GM23338 (cell line): ENCODE results near the gene ADCY5. TPM values are rescaled to one million over a fixed set of nuclear protein-coding genes. Genes with fewer than 3 reads are reported as not detected.

ENCODE experiments used
- ATAC-seq: fragments of 200-7000 bp; cut with Tn5 transposase; 3 replicates; pipeline ENCODE4 v1.9.1; 2020
- DNase-seq: peaks from one replicate; pipeline ENCODE4 v3.0.0-alpha.2; 2015; ENCODE audit warnings: low spot score
- H2AFZ ChIP-seq: fragments of 200-600 bp; sonication (generic); 2 replicates; pipeline ENCODE4 v1.8.0; 2016; ENCODE audit warnings: antibody characterized with exemption, mild to moderate bottlenecking, moderate library complexity
- H3F3A ChIP-seq: fragments of 200-600 bp; sonication (generic); replicated peaks from 2 replicates; pipeline ENCODE4 v1.8.0; 2017; ENCODE audit warnings: antibody characterized with exemption, mixed run types, low read depth
- H3K27ac ChIP-seq: fragments of 200-600 bp; sonication (generic); 2 replicates; pipeline ENCODE4 v1.6.1; 2016; ENCODE audit warnings: low read depth
- H3K27me3 ChIP-seq: fragments of 200-600 bp; sonication (generic); 2 replicates; pipeline ENCODE4 v1.8.0; 2016; ENCODE audit warnings: mild to moderate bottlenecking, mixed run types, moderate library complexity; ENCODE audit not compliant: insufficient read depth
- H3K36me3 ChIP-seq: fragments of 200-600 bp; sonication (generic); 2 replicates; pipeline ENCODE4 v1.8.0; 2016; ENCODE audit warnings: mild to moderate bottlenecking; ENCODE audit not compliant: insufficient read depth
- H3K4me1 ChIP-seq: fragments of 200-600 bp; sonication (generic); 2 replicates; pipeline ENCODE4 v1.8.0; 2016; ENCODE audit warnings: mild to moderate bottlenecking, moderate library complexity; ENCODE audit not compliant: insufficient read depth
- H3K4me2 ChIP-seq: fragments of 200-600 bp; sonication (generic); 2 replicates; pipeline ENCODE4 v1.7.1; 2017; ENCODE audit warnings: mixed run types
- H3K4me3 ChIP-seq: fragments of 200-600 bp; sonication (generic); 2 replicates; pipeline ENCODE4 v1.6.1; 2016; ENCODE audit warnings: mixed run types
- H3K79me2 ChIP-seq: fragments of 200-600 bp; sonication (generic); replicated peaks from 2 replicates; pipeline ENCODE4 v1.8.0; 2017; ENCODE audit warnings: mild to moderate bottlenecking; ENCODE audit not compliant: insufficient read depth
- H3K9me2 ChIP-seq: fragments of 200-600 bp; sonication (generic); 2 replicates; pipeline ENCODE4 v1.8.0; 2017; ENCODE audit not compliant: insufficient read depth
- H4K20me1 ChIP-seq: fragments of 200-600 bp; sonication (generic); replicated peaks from 2 replicates; pipeline ENCODE4 v1.8.0; 2017; ENCODE audit warnings: mild to moderate bottlenecking; ENCODE audit not compliant: insufficient read depth
- H3K27ac Mint-ChIP-seq: 2 replicates; pipeline ENCODE4 v1.8.0; 2020; ENCODE audit warnings: inconsistent platforms, mild to moderate bottlenecking, moderate library complexity, mixed read lengths
- H3K27me3 Mint-ChIP-seq: 3 replicates; pipeline ENCODE4 v1.8.0; 2022; ENCODE audit warnings: low read depth, mild to moderate bottlenecking, moderate library complexity, mixed read lengths, inconsistent platforms; ENCODE audit not compliant: insufficient read depth, poor library complexity
- H3K36me3 Mint-ChIP-seq: 3 replicates; pipeline ENCODE4 v1.8.0; 2021; ENCODE audit warnings: low read depth, mild to moderate bottlenecking, inconsistent platforms, moderate library complexity, mixed read lengths
- H3K4me1 Mint-ChIP-seq: 3 replicates; pipeline ENCODE4 v1.8.0; 2020; ENCODE audit warnings: mild to moderate bottlenecking, inconsistent platforms, mixed read lengths
- H3K4me3 Mint-ChIP-seq: 3 replicates; pipeline ENCODE4 v1.8.0; 2021; ENCODE audit warnings: moderate library complexity, mild to moderate bottlenecking, inconsistent platforms, mixed read lengths
- H3K9me3 Mint-ChIP-seq: 3 replicates; pipeline ENCODE4 v1.8.0; 2020; ENCODE audit warnings: moderate library complexity, mild to moderate bottlenecking, inconsistent platforms, mixed read lengths
- POLR2AphosphoS5 ChIP-seq: IDR thresholded peaks from 2 replicates; pipeline ENCODE4 v1.6.1; 2016; ENCODE audit warnings: antibody characterized with exemption, low read depth
- STAT1 ChIP-seq: IDR thresholded peaks from one replicate; pipeline ENCODE4 v1.6.1; 2016; ENCODE audit warnings: antibody characterized with exemption; ENCODE audit not compliant: unreplicated experiment
- ZNF114 ChIP-seq: fragments of 250-450 bp; sonication (Bioruptor Pico); IDR thresholded peaks from 2 replicates; pipeline ENCODE4 v1.5.0; 2020; ENCODE audit warnings: mild to moderate bottlenecking, moderate library complexity
- polyA plus RNA-seq: library from polyadenylated mRNA; unstranded; fragments of >200 nt; fragmentation: Nextera tagmentation; extraction: Ambion mirVana; gene quantifications from 2 replicates; pipeline ENCODE4 v1.2.1, GENCODE V29; 2016
- total RNA-seq: library from RNA; depleted of rRNA; stranded (reverse); fragments of >200 nt; shearing (Covaris generic); gene quantifications from 2 replicates; pipeline ENCODE4 v1.2.3, GENCODE V29; 2014
- TF ChIP-seq, protein P1 (sequence below): fragments of 250-450 bp; sonication (Bioruptor Pico); IDR thresholded peaks from 2 replicates; pipeline ENCODE4 v1.5.0; 2020; ENCODE audit warnings: mild to moderate bottlenecking, moderate library complexity
- TF ChIP-seq, protein P2 (sequence below): IDR thresholded peaks from one replicate; pipeline ENCODE4 v1.6.1; 2018; ENCODE audit warnings: antibody characterized with exemption; ENCODE audit not compliant: unreplicated experiment

The ADCY5 gene
- total and polyA plus RNA-seq, 2 experiments from 2014 or later: 3.5 to 10.2 TPM

DNA sequence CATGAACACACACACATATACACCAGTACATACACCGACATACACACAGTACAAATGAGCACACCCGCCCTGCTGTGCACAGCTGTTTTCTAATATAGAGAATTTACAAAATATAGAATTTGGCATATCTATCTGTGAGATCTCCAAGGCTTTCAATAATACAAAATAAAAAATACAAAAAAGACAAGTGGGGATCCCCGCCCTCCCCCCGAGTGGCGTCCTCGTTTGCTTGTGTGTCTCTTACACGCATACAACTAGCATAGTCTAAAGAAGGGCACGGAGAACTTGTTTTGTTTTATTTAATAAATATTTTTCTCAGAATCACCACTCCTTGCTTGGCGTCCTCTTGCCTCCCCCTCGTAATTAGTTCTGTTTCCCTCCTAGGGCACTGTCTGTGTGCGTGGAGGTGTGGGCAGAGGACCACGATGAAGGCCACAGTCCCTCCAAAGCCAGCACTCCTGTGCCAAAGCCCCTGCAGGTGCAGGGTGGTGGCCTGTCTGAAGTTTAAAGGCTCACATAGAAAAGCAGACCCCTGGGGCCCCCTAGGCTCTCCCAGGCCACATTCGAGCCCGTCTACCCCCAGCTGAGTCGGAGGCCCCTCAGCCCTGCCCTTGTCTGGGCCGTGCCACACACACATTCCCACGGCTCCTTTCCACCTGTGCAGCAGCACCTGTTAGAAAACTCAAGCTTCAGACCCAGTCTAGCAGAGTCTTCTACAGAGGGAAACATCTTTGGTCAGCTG, 165.1 kb downstream of the ADCY5 start:
- no peak overlapping the region for H3K4me3 Mint-ChIP-seq
- ATAC-seq (no peak), DNase-seq (no peak)
- H4K20me1 ChIP-seq: no peaks in the 10 kb centered on the region; the same call in 1 of the 2 replicates
- H3K9me3 Mint-ChIP-seq: peaks cover 2% of the 10 kb centered on the region; the same call in 1 of the 3 replicates
- no peak overlapping the region for H3K27ac Mint-ChIP-seq
- TF ChIP-seq, protein P1, sequence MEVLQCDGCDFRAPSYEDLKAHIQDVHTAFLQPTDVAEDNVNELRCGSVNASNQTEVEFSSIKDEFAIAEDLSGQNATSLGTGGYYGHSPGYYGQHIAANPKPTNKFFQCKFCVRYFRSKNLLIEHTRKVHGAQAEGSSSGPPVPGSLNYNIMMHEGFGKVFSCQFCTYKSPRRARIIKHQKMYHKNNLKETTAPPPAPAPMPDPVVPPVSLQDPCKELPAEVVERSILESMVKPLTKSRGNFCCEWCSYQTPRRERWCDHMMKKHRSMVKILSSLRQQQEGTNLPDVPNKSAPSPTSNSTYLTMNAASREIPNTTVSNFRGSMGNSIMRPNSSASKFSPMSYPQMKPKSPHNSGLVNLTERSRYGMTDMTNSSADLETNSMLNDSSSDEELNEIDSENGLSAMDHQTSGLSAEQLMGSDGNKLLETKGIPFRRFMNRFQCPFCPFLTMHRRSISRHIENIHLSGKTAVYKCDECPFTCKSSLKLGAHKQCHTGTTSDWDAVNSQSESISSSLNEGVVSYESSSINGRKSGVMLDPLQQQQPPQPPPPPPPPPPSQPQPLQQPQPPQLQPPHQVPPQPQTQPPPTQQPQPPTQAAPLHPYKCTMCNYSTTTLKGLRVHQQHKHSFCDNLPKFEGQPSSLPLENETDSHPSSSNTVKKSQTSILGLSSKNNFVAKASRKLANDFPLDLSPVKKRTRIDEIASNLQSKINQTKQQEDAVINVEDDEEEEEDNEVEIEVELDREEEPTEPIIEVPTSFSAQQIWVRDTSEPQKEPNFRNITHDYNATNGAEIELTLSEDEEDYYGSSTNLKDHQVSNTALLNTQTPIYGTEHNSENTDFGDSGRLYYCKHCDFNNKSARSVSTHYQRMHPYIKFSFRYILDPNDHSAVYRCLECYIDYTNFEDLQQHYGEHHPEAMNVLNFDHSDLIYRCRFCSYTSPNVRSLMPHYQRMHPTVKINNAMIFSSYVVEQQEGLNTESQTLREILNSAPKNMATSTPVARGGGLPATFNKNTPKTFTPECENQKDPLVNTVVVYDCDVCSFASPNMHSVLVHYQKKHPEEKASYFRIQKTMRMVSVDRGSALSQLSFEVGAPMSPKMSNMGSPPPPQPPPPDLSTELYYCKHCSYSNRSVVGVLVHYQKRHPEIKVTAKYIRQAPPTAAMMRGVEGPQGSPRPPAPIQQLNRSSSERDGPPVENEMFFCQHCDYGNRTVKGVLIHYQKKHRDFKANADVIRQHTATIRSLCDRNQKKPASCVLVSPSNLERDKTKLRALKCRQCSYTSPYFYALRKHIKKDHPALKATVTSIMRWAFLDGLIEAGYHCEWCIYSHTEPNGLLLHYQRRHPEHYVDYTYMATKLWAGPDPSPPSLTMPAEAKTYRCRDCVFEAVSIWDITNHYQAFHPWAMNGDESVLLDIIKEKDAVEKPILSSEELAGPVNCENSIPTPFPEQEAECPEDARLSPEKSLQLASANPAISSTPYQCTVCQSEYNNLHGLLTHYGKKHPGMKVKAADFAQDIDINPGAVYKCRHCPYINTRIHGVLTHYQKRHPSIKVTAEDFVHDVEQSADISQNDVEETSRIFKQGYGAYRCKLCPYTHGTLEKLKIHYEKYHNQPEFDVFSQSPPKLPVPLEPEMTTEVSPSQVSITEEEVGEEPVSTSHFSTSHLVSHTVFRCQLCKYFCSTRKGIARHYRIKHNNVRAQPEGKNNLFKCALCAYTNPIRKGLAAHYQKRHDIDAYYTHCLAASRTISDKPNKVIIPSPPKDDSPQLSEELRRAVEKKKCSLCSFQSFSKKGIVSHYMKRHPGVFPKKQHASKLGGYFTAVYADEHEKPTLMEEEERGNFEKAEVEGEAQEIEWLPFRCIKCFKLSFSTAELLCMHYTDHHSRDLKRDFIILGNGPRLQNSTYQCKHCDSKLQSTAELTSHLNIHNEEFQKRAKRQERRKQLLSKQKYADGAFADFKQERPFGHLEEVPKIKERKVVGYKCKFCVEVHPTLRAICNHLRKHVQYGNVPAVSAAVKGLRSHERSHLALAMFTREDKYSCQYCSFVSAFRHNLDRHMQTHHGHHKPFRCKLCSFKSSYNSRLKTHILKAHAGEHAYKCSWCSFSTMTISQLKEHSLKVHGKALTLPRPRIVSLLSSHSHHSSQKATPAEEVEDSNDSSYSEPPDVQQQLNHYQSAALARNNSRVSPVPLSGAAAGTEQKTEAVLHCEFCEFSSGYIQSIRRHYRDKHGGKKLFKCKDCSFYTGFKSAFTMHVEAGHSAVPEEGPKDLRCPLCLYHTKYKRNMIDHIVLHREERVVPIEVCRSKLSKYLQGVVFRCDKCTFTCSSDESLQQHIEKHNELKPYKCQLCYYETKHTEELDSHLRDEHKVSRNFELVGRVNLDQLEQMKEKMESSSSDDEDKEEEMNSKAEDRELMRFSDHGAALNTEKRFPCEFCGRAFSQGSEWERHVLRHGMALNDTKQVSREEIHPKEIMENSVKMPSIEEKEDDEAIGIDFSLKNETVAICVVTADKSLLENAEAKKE: no peak
- TF ChIP-seq ZNF114 (CRISPR knock-in tag): no peak
- no peaks in the 10 kb centered on the region for H3K27me3 ChIP-seq
- no peak overlapping the region for H3K4me2 ChIP-seq
- H3K36me3 Mint-ChIP-seq: peaks cover 8% of the 10 kb centered on the region; the same call in 2 of the 3 replicates
- H3K36me3 ChIP-seq: no peaks in the 10 kb centered on the region; the same call in 1 of the 2 replicates
- H3K79me2 ChIP-seq: no peaks in the 10 kb centered on the region
- no peak overlapping the region for H3K27ac ChIP-seq
- H2AFZ ChIP-seq: no peak overlapping the region
- H3K9me2 ChIP-seq: no peaks in the 10 kb centered on the region
- H3K4me1 ChIP-seq: peaks cover 2% of the 10 kb centered on the region; the same call in 1 of the 2 replicates
- no peak overlapping the region for H3K4me3 ChIP-seq
- peaks cover 5% of the 10 kb centered on the region for H3K27me3 Mint-ChIP-seq
- H3F3A ChIP-seq: no peaks in the 10 kb centered on the region
- peaks cover 6% of the 10 kb centered on the region for H3K4me1 Mint-ChIP-seq

DNA sequence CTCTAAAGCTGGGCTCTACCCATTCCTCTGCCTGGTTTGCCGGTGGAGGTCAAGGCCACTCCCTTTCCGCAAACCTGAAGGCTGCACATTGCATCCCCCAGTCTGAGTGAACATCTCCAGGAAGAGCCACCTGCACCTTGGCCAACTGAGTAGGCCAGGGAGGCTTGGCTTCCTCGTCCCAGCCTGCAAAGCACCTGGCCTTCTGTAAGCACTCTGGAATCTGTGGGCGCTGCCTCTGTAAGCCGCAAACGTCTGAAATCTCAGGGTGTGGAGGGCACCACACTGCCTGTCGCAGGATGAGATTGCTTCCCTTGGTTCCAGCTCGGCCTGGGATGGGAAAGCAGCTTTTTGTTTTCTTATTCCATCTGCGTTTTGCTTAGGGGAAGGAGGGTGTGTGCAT, 165.8 kb downstream of the ADCY5 start:
- H3K27ac ChIP-seq: no peak overlapping the region
- Mint-ChIP-seq H3K27ac (no peak overlapping the region), H3K27me3 (peaks cover 5% of the 10 kb centered on the region), H3K9me3 (peaks cover 2% of the 10 kb centered on the region; the same call in 1 of the 3 replicates), H3K4me1 (peaks cover 14% of the 10 kb centered on the region), H3K4me3 (no peak overlapping the region), H3K36me3 (peaks cover 8% of the 10 kb centered on the region; the same call in 2 of the 3 replicates)
- no peak for DNase-seq
- no peaks in the 10 kb centered on the region; the same call in 1 of the 2 replicates for H4K20me1 ChIP-seq
- H3F3A ChIP-seq: no peaks in the 10 kb centered on the region
- ATAC-seq: no peak
- H3K27me3 ChIP-seq: no peaks in the 10 kb centered on the region
- H3K4me1 ChIP-seq: peaks cover 9% of the 10 kb centered on the region
- H3K79me2 ChIP-seq: no peaks in the 10 kb centered on the region
- no peak overlapping the region for H3K4me3 ChIP-seq
- no peak overlapping the region for H3K4me2 ChIP-seq
- no peaks in the 10 kb centered on the region for H3K36me3 ChIP-seq
- H2AFZ ChIP-seq: no peak overlapping the region
- TF ChIP-seq POLR2AphosphoS5 (no peak), STAT1 (no peak), ZNF114 (CRISPR knock-in tag) (no peak)
- TF ChIP-seq, protein P2, sequence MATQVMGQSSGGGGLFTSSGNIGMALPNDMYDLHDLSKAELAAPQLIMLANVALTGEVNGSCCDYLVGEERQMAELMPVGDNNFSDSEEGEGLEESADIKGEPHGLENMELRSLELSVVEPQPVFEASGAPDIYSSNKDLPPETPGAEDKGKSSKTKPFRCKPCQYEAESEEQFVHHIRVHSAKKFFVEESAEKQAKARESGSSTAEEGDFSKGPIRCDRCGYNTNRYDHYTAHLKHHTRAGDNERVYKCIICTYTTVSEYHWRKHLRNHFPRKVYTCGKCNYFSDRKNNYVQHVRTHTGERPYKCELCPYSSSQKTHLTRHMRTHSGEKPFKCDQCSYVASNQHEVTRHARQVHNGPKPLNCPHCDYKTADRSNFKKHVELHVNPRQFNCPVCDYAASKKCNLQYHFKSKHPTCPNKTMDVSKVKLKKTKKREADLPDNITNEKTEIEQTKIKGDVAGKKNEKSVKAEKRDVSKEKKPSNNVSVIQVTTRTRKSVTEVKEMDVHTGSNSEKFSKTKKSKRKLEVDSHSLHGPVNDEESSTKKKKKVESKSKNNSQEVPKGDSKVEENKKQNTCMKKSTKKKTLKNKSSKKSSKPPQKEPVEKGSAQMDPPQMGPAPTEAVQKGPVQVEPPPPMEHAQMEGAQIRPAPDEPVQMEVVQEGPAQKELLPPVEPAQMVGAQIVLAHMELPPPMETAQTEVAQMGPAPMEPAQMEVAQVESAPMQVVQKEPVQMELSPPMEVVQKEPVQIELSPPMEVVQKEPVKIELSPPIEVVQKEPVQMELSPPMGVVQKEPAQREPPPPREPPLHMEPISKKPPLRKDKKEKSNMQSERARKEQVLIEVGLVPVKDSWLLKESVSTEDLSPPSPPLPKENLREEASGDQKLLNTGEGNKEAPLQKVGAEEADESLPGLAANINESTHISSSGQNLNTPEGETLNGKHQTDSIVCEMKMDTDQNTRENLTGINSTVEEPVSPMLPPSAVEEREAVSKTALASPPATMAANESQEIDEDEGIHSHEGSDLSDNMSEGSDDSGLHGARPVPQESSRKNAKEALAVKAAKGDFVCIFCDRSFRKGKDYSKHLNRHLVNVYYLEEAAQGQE: no peak
- no peaks in the 10 kb centered on the region for H3K9me2 ChIP-seq
